HG03159 (cell line): ENCODE results near the gene CACNA1C.
A peak's percentile ranks its signal among the peaks of the same experiment; 100 is the strongest.

Experiments used
- ATAC-seq: cut with Tn5 transposase; IDR thresholded peaks from one replicate; pipeline ENCODE4 v1.9.1; 2021; ENCODE audit warnings: mild to moderate bottlenecking, moderate library complexity; ENCODE audit not compliant: unreplicated experiment

CACNA1C gene

GRCh38 chr12:2034633-2035430, 18.0 kb upstream of the CACNA1C start:
- peak; percentile 66 for ATAC-seq

- no peak for ATAC-seq
Observed at GRCh38 chr12:2035431-2036055, 17.2 kb upstream of the CACNA1C start.

GRCh38 chr12:2039034-2039433, 13.8 kb upstream of the CACNA1C start:
- no peak for ATAC-seq

DNA sequence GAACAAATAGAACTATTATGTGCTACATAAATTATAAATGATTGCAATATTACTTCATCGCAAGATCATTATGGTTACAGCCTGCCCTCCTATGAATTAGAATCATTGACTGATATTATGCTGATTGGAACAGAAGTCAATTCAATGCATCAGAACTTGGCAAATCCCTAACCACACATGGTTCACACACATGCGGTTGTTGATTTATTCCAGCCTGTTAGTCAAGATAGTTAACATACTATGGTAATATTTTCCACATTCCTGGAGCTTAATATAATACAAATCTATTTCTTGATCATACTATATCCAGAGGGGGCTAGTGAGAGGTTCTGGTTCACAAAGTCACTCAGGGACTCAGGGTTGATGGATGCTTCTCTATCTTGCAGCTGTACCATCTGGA, 9.7 kb upstream of the CACNA1C start:
- no peak for ATAC-seq

DNA sequence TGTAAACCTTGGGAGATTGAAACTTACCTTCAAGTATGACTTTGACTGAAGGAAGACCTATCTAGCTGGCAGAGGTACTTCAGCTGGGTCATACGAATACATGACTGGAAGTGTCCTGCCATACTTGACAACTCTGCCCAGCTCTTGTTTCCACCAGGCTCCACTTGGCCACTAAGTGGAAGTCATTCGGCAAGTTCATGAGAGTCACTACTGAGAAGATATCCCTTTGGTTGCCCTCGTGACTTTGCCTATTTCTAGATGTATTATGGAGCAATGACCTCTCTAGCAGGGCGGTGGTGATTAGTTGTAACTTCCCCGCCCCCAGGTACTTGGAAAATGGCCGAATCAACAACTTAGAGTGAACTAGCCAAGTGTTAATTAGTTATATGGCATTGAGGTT, 8.6 kb upstream of the CACNA1C start:
- no peak for ATAC-seq

GRCh38 chr12:2046957-2047356, 5.8 kb upstream of the CACNA1C start:
- ATAC-seq = no peak

GRCh38 chr12:2047752-2048151, 5.0 kb upstream of the CACNA1C start:
- ATAC-seq = no peak

DNA sequence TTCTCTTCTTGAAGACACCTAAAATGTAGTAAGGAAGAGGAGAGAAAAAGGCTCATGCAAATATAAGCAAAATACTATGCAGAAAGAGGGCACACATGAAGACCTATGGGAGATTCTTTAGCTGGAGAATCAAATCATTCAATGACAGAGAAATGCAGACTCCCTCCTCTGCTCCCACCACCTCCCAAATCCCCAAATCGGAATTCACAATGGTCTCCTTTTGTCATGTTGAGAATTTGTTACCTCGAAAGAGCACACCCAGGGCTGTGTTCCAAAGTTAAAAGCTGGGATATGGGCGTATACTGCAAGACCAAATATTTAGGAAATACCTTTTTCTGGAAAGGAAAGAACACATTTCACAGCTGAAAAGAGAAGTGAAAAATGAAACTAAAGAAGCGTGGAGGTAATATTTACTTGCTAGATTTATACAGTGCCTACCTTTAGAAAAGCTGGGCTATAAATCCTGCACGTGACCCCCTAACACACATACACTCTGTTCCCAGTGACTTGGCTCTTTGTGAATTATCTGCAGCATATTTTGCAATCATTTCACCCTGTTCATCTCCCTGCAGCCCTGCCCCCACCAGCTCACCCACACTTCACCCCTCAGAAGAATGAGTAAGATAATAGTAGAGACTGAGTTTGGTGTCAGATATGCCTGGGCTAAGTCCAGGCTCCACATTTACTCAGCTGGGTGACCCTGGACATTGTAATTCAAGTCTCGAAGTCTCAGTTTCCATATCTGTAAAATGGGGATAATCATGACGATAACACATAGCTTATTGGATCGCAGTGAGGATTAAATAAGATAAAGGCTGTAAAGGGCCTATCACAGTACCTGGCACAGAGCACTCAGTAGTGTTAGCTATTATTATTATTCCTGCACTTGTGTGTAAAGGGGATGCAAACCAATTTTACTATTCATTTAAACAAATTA, 2.9 kb upstream of the CACNA1C start:
- ATAC-seq = no peak

DNA sequence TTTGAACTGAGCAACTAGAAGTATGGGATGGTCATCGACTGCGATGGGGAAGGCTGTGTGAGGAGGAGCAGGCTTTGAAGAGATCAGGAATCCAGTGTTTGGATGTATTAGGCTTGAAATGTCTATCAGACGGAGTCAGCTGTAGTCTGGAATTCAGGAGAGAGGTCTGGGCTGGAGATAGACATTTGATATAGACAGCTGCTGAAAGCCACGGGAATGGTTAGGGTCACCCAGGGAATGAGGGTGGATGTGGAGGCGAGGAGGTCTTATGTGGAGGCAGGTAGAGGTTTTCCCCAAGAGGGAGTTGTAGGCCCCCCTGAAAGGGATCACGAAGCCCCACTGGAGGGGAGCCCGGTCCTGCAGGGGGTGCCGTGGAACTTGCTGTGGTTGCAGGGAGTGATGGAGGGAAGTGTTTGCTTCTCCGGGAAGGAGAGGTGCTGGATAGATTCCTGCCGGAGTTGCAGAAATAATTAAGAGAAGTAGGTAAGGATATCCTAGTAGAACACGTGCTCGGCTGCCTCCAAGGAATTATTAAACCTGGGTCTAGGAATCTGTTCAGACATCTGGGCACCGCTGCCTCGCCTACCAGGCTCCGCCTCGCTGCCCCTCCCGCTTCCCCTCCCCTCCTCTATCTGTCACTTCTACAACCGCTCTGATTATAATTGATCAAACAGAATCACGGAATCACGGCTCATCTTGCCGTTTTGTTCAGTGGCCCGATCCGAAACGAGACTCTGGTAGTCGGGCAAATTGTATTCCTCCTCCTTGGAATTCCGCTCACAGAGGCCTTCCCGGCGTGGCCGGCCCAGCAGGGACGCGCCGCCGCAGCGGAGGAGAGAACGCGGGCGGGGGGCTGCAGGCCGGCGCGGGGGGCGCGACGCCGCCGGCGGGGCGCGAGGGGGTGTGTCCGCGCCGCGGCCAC, 826 bp upstream of the CACNA1C start:
- ATAC-seq = no peak

GRCh38 chr12:2053691-2054090, 904 bp downstream of the CACNA1C start:
- ATAC-seq = no peak

DNA sequence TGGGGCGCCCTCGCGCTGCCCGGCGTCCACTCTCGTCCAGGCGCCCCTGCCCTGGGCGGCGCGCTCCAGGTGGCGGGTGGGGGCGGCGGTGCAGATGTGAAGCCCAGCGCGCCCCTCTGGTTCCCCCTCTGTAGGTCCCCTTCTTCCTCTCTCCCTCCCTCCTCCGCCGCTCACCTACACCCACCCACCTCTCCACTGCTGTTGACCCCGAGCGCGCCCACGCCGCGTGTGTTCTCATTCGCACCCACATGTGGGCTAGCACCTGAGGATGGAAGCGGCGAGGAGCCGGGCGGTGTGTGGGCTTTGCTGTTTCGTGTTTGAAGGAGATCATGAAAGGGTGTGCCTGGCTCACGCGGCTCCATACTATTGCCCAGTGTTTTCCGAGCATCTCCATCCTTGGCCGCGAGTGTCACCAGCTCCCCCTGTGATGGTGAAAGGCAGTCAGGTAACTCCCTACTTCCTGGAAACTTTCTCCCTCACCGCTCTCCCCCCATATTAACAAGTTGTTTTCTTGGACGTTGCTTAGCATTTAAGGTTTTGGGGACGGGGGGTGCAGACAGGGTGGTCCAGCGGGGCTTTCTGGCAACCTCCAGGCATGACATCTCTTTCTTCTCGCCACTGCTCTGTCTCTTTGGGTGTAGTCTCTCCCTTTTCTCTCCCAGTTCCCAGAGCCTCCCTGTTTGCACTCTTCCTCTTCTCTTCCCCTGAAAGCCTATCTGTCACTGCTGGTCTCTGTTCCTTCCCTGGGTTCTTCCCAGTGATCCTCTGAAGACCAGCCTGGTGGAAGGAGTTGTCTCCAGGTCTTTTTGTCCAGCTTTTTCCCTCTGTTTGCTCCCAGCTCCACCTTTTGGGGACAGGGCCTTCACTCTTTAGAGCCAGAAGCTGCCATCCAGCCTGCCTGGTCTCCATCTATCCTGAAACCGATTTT, 1.6 kb downstream of the CACNA1C start:
- no peak for ATAC-seq

GRCh38 chr12:2057041-2057794, 4.4 kb downstream of the CACNA1C start:
- no peak for ATAC-seq

DNA sequence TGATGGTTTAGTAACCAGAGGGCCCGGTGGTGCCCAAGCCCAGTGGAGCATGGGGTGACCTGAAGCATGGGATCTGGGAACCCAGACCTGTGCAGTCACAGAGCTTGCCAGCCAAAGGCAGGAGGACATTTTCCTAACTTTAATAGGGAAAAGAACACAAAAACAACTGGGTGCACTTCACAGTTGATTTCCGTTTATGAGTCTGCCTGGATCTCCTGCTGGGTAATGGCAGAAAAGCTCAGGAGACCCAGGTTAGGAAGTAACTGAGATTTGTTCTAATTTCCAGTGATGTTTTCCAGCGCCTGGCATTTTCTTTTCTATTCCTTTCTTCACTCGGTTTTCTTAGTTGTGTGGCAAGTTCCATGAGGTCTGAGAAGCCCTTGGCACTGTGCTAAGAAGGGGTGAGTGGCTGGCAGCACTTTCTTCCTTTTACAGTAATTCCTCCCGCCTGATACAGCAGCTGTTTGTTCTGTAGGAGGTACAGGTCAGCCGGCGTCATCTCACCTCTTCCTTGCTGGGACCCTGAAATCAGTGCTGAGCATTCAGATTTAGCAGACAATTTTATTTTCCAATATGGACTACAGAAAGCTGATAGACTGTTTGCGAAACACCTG, 5.1 kb downstream of the CACNA1C start:
- no peak for ATAC-seq

DNA sequence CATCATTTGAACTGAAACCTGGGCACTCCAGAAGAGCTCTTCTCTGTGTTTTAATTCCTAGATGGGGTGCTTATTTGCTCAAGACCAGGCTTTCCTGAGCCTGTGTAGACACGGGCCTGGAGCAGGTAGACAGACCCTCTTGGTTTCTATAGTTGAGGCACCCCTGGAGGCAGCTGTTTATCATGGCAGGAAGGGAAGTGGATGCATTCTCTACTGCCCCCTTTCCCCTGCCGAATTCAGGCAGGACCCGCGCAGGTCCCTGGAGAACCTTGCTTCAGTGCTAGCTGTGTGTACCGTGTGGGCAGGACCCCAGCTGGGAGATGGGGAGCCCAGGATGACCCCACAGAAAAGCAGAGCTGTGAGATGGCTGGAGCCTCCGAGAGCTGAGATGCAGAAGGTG, 6.0 kb downstream of the CACNA1C start:
- no peak for ATAC-seq

GRCh38 chr12:2061402-2061801, 8.6 kb downstream of the CACNA1C start:
- no peak for ATAC-seq

- ATAC-seq = no peak
Observed at GRCh38 chr12:2064071-2064507, 11.3 kb downstream of the CACNA1C start.

- ATAC-seq = no peak
Observed at GRCh38 chr12:2068653-2069052, 15.9 kb downstream of the CACNA1C start.

DNA sequence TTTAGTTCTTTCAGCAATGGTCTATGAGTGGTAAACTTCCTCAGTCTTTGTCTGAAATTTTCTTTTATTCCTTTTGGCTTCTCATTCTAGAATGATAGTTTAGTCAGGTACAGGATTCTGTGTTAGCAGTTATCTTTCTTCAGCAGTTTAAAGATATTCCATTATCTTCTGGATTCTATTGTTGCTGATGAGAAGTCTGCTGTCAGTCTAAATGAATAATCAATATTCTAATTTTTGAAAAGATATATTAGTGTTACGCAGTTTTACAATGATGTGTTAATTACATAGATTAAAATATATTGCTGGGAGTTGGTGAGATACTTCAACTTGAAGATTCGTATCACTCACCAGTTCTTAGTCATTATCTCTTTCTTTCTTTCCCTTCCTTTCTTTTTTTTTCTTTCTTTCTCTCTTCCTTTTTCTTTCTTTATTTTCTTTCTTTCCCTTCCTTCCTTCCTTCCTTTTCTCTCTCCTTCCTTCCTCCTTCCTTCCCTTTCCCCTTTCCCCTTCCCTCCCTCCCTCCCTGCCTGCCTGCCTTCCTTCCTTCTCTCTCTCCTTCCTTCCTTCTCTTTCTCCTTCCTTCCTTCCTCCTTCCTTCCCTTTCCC, 17.8 kb downstream of the CACNA1C start:
- no peak for ATAC-seq
